ENCODE measurements around the gene WAPL. TPM values are rescaled to one million over a fixed set of nuclear protein-coding genes. Genes with fewer than 3 reads are reported as not detected.
A peak's percentile ranks its signal among the peaks of the same experiment; 100 is the strongest.

WAPL gene
- total and polyA plus RNA-seq, 2 of the 13 experiments (the other 11 are each of a cell fraction or from before 2014, with no cell fraction given), result 13.2 to 43.5 TPM

- TF ChIP-seq SMAD1 (CRISPR knock-in tag; IDR thresholded peaks at IDR 0.05; ENCODE audit: borderline replicate concordance, low read depth) (no peak; the same call in 1 of the 2 replicates), SNAI1 (CRISPR knock-in tag; IDR thresholded peaks at IDR 0.05; ENCODE audit: borderline replicate concordance) (no peak), ZNF225 (CRISPR knock-in tag; IDR thresholded peaks at IDR 0.05) (peak; percentile 74), ZBTB1 (CRISPR knock-in tag; IDR thresholded peaks at IDR 0.05; ENCODE audit: borderline replicate concordance) (0 out of 2 replicates have a peak, but pooled peaks have one; percentile 35), FOXA3 (CRISPR knock-in tag; IDR thresholded peaks at IDR 0.05) (peak; percentile 51), HOXA3 (CRISPR knock-in tag; IDR thresholded peaks at IDR 0.05) (peak; percentile 65), HDAC1 (CRISPR knock-in tag; IDR thresholded peaks at IDR 0.05) (peak; percentile 56; the same call in 1 of the 2 replicates), MAZ (IDR thresholded peaks at IDR 0.05; ENCODE audit: borderline replicate concordance, low read depth, low read length) (peak; percentile 58), MAZ (CRISPR knock-in tag; IDR thresholded peaks at IDR 0.05; ENCODE audit: low read depth) (peak; percentile 72), ZNF33A (CRISPR knock-in tag; IDR thresholded peaks at IDR 0.05; ENCODE audit: borderline replicate concordance) (no peak), ZBTB20 (CRISPR knock-in tag; IDR thresholded peaks at IDR 0.05; ENCODE audit: borderline replicate concordance, low read depth) (no peak), NR2C2 (CRISPR knock-in tag; IDR thresholded peaks at IDR 0.05; ENCODE audit: borderline replicate concordance) (peak; percentile 17; the same call in 1 of the 2 replicates), ZNF580 (CRISPR knock-in tag; IDR thresholded peaks at IDR 0.05; ENCODE audit: borderline replicate concordance, low read depth) (peak; percentile 88), ZNF547 (CRISPR knock-in tag; IDR thresholded peaks at IDR 0.05) (peak; percentile 85; the same call in 1 of the 2 replicates), RBAK (CRISPR knock-in tag; IDR thresholded peaks at IDR 0.05) (no peak), HES4 (CRISPR knock-in tag; IDR thresholded peaks at IDR 0.05; ENCODE audit: borderline replicate concordance) (peak; percentile 86), U2AF2 (IDR thresholded peaks at IDR 0.05; ENCODE audit: low read depth, low read length) (no peak), ZNF574 (CRISPR knock-in tag; IDR thresholded peaks at IDR 0.05) (peak; percentile 70), RFX5 (IDR thresholded peaks at IDR 0.05; ENCODE audit: low read depth, low read length) (no peak), ZNF841 (CRISPR knock-in tag; IDR thresholded peaks at IDR 0.05; ENCODE audit: borderline replicate concordance) (no peak), CBFB (CRISPR knock-in tag; IDR thresholded peaks at IDR 0.05) (no peak; the same call in 1 of the 2 replicates), SIX1 (CRISPR knock-in tag; IDR thresholded peaks at IDR 0.05; ENCODE audit: borderline replicate concordance) (no peak)
- TF ChIP-seq, protein P1, sequence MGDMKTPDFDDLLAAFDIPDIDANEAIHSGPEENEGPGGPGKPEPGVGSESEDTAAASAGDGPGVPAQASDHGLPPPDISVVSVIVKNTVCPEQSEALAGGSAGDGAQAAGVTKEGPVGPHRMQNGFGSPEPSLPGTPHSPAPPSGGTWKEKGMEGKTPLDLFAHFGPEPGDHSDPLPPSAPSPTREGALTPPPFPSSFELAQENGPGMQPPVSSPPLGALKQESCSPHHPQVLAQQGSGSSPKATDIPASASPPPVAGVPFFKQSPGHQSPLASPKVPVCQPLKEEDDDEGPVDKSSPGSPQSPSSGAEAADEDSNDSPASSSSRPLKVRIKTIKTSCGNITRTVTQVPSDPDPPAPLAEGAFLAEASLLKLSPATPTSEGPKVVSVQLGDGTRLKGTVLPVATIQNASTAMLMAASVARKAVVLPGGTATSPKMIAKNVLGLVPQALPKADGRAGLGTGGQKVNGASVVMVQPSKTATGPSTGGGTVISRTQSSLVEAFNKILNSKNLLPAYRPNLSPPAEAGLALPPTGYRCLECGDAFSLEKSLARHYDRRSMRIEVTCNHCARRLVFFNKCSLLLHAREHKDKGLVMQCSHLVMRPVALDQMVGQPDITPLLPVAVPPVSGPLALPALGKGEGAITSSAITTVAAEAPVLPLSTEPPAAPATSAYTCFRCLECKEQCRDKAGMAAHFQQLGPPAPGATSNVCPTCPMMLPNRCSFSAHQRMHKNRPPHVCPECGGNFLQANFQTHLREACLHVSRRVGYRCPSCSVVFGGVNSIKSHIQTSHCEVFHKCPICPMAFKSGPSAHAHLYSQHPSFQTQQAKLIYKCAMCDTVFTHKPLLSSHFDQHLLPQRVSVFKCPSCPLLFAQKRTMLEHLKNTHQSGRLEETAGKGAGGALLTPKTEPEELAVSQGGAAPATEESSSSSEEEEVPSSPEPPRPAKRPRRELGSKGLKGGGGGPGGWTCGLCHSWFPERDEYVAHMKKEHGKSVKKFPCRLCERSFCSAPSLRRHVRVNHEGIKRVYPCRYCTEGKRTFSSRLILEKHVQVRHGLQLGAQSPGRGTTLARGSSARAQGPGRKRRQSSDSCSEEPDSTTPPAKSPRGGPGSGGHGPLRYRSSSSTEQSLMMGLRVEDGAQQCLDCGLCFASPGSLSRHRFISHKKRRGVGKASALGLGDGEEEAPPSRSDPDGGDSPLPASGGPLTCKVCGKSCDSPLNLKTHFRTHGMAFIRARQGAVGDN (CRISPR knock-in tag; IDR thresholded peaks at IDR 0.05), result peak; percentile 97
Measured at GRCh38 chr10:86399879-86400704, 121.5 kb downstream of the WAPL start (continued).
